ENCODE measurements around the gene CCT8L2.
"Not testable (repeated sequence)": the region's sequence is repeated elsewhere in the genome, so short reads cannot be mapped to it uniquely, and the experiment has no call there.

The CCT8L2 gene

DNA sequence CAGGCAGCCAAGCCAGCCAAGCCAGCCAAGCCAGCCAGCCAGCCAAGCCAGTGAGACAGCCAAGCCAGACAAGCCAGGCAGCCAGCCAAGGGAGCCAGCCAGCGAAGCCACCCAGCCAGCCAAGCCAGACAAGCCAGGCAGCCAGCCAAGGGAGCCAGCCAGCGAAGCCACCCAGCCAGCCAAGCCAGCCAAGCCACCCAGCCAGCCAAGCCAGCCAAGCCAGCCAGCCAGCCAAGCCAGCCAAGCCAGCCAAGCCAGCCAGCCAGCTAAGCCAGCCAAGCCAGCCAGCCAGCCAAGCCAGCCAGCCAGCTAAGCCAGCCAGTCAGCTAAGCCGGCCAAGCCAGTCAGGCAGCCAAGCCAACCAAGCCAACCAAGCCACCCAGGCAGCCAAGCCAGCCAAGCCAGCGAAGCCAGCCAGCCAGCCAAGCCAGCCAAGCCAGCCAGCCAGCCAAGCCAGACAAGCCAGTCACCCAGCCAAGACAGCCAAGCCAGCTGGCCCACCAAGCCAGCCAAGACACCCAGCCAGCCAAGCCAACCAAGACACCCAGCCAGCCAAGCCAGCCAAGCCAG, 34.1 kb downstream of the CCT8L2 start:
- DNase-seq (ENCODE audit: low read depth in 2 of 2): not testable (repeated sequence)

DNA sequence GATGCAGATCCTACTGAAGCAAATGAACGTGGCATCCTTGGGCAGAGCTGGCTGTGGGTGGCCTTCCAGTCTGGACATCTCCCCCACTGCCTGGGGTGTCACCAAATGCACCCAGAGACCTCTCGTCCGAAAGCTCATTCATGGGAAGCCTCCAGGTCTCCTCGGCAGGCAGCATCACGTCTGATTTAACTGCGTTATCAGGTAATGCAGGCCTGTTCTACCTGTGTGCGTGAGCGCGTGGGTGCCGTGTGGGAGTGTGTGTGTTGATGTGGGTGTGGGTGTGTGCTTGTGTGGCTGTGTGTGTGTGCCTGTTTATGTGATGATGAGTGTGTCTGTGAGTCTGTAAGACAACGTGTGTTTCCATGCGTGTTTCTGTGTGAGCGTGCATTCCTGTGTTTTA, 35.1 kb downstream of the CCT8L2 start:
- not testable (repeated sequence) for DNase-seq (ENCODE audit: low read depth in 2 of 2)

DNA sequence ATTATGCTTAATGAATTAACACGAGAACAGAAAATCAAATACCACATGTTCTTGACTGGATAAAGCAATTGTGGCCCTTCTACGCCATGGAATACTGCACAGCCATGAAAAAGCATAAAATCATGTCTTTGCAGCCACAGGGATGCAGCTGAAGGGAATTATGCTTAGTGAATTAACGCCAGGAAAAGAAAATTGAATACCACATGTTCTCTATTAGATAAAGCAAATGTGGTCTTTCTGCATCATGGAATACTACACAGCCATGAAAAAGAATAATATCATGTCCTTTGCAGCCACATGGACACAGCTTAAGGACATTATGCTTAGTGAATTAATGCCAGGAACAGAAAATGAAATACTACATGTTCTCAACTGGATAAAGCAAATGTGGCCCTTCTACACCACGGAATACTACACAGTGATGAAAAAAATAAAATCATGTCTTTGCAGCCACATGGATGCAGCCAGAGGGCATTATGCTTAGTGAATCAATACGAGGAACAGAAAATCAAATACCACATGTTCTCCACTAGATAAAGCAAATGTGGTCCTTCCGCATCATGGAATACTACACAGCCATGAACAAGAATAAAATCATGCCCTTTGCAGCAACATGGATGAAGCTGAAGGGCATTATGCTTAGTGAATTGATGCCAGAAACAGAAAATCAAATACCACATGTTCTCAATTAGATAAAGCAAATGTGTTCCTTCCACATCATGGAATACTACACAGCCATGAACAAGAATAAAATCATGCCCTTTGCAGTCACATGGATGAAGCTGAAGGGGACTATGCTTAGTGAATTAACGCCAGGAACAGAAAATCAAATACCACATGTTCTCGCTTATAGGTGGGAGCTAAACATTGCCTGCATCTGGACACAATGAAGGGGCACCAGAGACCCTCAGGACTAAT, 37.3 kb downstream of the CCT8L2 start:
- not testable (repeated sequence) for DNase-seq (ENCODE audit: low read depth in 2 of 2)

DNA sequence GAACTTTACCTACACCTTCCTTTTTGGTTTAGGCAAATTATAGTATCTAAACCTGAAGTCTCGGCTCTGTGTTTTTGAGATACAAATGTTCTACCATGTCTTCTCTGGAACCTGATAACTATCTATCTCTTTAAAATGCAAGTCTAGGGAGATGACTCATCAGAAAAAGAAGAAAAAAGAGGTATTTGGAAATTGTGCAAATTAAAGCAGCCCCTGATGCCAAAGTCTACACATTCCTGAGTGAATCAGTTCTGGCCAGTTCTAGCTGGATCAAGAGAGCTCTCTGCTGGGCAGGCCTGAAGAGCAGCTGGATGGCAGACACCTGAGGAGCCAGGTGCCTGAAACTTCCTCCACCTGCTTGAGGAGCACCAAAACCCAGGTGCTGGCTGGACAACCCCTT, 49.3 kb downstream of the CCT8L2 start:
- not testable (repeated sequence) for DNase-seq (ENCODE audit: low read depth in 2 of 2)
